HCT116 (cell line): Measurements from ENCODE around the gene CYP3A5. TPM values are rescaled to one million over a fixed set of nuclear protein-coding genes. Genes with fewer than 3 reads are reported as not detected.

Experiments
- ATAC-seq: fragments of 200-7000 bp; cut with Tn5 transposase; 2 replicates; pipeline ENCODE4 v1.9.1; 2020; ENCODE audit warnings: mild to moderate bottlenecking, moderate library complexity
- BruUV-seq: library from RNA; stranded (reverse); fragments of 400-500 nt; replicated peaks from 2 replicates; lab custom pipeline; 2021; lab: Mats Ljungman, UMichigan
- CTCF ChIA-PET: fragments of 300-600 bp; sonication (Branson Sonifier 250); formaldehyde crosslinking; loops from one replicate; lab custom pipeline; 2021; ENCODE audit warnings: antibody characterized with exemption; lab: Charles Lee
- POLR2A ChIA-PET: fragments of 300-600, 350-600 bp; sonication (Branson Sonifier 250); formaldehyde crosslinking; loops from one replicate; lab custom pipeline; 2021; ENCODE audit warnings: antibody characterized with exemption; lab: Charles Lee
- RAD21 ChIA-PET, 2 experiments: fragments of 300-600 bp; sonication (Branson Sonifier 250); formaldehyde crosslinking; loops; one replicate each; lab custom pipeline; 2023; ENCODE audit warnings: low total read pairs in 2 of 2; ENCODE audit not compliant: uncharacterized antibody in 2 of 2, unreplicated experiment in 2 of 2, low non-redundant PET in 1 of 2; lab: Charles Lee
- DNase-seq: peaks from one replicate; pipeline ENCODE4 v3.0.0-alpha.2; 2010; ENCODE audit warnings: low read depth, low spot score
- H2AFZ ChIP-seq: fragments of 200-600 bp; shearing (Covaris generic), sonication (generic); 2 replicates; pipeline ENCODE4 v1.6.1; 2017; ENCODE audit warnings: low read depth, mixed run types, mixed read lengths, antibody characterized with exemption, low read length; ENCODE audit not compliant: poor library complexity, severe bottlenecking
- H3K27ac ChIP-seq: 2 replicates; pipeline ENCODE4 v1.5.1; 2012; ENCODE audit warnings: low read depth, low read length
- H3K27me3 ChIP-seq: fragments of 200-600 bp; sonication (generic); 2 replicates; pipeline ENCODE4 v1.6.1; 2016; ENCODE audit warnings: mixed run types, low read length, mixed read lengths; ENCODE audit not compliant: insufficient read depth
- H3K36me3 ChIP-seq, 2 experiments: fragments of 200-500 bp in 1 of 2; fragments of 200-600 bp in 1 of 2; sonication (Bioruptor generic) in 1 of 2; sonication (generic) in 1 of 2; 2 replicates each; pipeline versions ENCODE4 v1.5.1 to v1.6.1; 2014 to 2016; ENCODE audit warnings: low read length in 2 of 2, inconsistent platforms in 1 of 2, mixed read lengths in 1 of 2, mixed run types in 1 of 2; ENCODE audit not compliant: insufficient read depth in 2 of 2, control insufficient read depth in 1 of 2
- H3K4me1 ChIP-seq, 2 experiments: fragments of 200-600 bp in 1 of 2; sonication (generic) in 1 of 2; 2 replicates each; pipeline versions ENCODE4 v1.5.1 to v1.6.1; 2012 to 2017; ENCODE audit warnings: low read length in 2 of 2, inconsistent platforms in 1 of 2, mild to moderate bottlenecking in 1 of 2, mixed read lengths in 1 of 2, mixed run types in 1 of 2, moderate library complexity in 1 of 2; ENCODE audit not compliant: insufficient read depth in 2 of 2, control insufficient read depth in 1 of 2
- H3K4me2 ChIP-seq: fragments of 200-600 bp; sonication (generic); 2 replicates; pipeline ENCODE4 v1.6.1; 2017; ENCODE audit warnings: mixed run types, low read length, mixed read lengths
- H3K4me3 ChIP-seq, 2 experiments: fragments of 200-600 bp in 1 of 2; sonication (generic) in 1 of 2; replicated peaks in 1 of 2; 2 replicates each; pipeline ENCODE4 v1.5.1; 2011 to 2016; ENCODE audit warnings: low read length in 2 of 2, control low read depth in 1 of 2, low read depth in 1 of 2, mild to moderate bottlenecking in 1 of 2, mixed read lengths in 1 of 2, mixed run types in 1 of 2
- H3K79me2 ChIP-seq: fragments of 200-600 bp; sonication (generic); 2 replicates; pipeline ENCODE4 v1.6.1; 2017; ENCODE audit warnings: mild to moderate bottlenecking, mixed run types, low read length, moderate library complexity, mixed read lengths; ENCODE audit not compliant: insufficient read depth
- H3K9ac ChIP-seq: fragments of 200-600 bp; sonication (generic); 2 replicates; pipeline ENCODE4 v1.6.1; 2016; ENCODE audit warnings: low read length, mixed read lengths
- H3K9me2 ChIP-seq: fragments of 200-600 bp; sonication (generic), shearing (Covaris generic); 2 replicates; pipeline ENCODE4 v1.6.1; 2017; ENCODE audit warnings: mixed run types, mild to moderate bottlenecking, moderate library complexity; ENCODE audit not compliant: insufficient read depth
- H3K9me3 ChIP-seq, 2 experiments: fragments of 200-500 bp in 1 of 2; fragments of 200-600 bp in 1 of 2; sonication (Bioruptor generic) in 1 of 2; sonication (generic) in 1 of 2; 2 replicates each; pipeline ENCODE4 v1.6.1; 2014 to 2017; ENCODE audit warnings: low read length in 2 of 2, mixed read lengths in 2 of 2, inconsistent platforms in 1 of 2, low read depth in 1 of 2, mild to moderate bottlenecking in 1 of 2, mixed run types in 1 of 2, moderate library complexity in 1 of 2; ENCODE audit not compliant: control insufficient read depth in 1 of 2, insufficient read depth in 1 of 2
- H4K20me1 ChIP-seq: fragments of 200-600 bp; sonication (generic), shearing (Covaris generic); 2 replicates; pipeline ENCODE4 v1.6.1; 2017; ENCODE audit warnings: mixed run types, mild to moderate bottlenecking, moderate library complexity; ENCODE audit not compliant: insufficient read depth
- ELF1 ChIP-seq: IDR thresholded peaks from 2 replicates; pipeline ENCODE4 v1.6.1; 2012; ENCODE audit warnings: low read depth, borderline replicate concordance
- EZH2 ChIP-seq: fragments of 200-600 bp; sonication (generic); IDR thresholded peaks from 2 replicates; pipeline ENCODE4 v1.6.1; 2017; ENCODE audit warnings: antibody characterized with exemption, mixed run types
- JUND ChIP-seq: IDR thresholded peaks from 2 replicates; pipeline ENCODE4 v1.6.1; 2012
- MAX ChIP-seq: IDR thresholded peaks from 2 replicates; pipeline ENCODE4 v1.6.1; 2012
- POLR2AphosphoS5 ChIP-seq: IDR thresholded peaks from 2 replicates; pipeline ENCODE4 v1.6.1; 2011; ENCODE audit warnings: mild to moderate bottlenecking, low read depth, low read length, moderate library complexity
- SIN3A ChIP-seq: IDR thresholded peaks from 2 replicates; pipeline ENCODE4 v1.6.1; 2012; ENCODE audit warnings: low read depth
- SP1 ChIP-seq: IDR thresholded peaks from 2 replicates; pipeline ENCODE4 v1.6.1; 2012; ENCODE audit warnings: low read depth
- TCF7L2 ChIP-seq: IDR thresholded peaks from 2 replicates; pipeline ENCODE4 v1.7.0; 2011; ENCODE audit warnings: borderline replicate concordance, inconsistent platforms; ENCODE audit not compliant: insufficient read depth, insufficient read length; ENCODE audit errors: extremely low read depth
- ZFX ChIP-seq: fragments of 450-650 bp; IDR thresholded peaks from 2 replicates; pipeline ENCODE4 v1.6.1; 2017
- ZNF274 ChIP-seq: fragments of 200-500 bp; sonication (Bioruptor generic); IDR thresholded peaks from 2 replicates; pipeline ENCODE4 v1.6.1; 2014; ENCODE audit warnings: mild to moderate bottlenecking, low read depth, low read length, inconsistent platforms
- intact Hi-C: fragments of 100-400 bp; cut with micrococcal nuclease; formaldehyde crosslinking; loops from 2 replicates; pipeline ENCODE4 v1.10.0; 2022
- total RNA-seq: library from RNA; stranded (reverse); gene quantifications from one replicate; pipeline ENCODE4 v1.2.1, GENCODE V29; 2021; ENCODE audit not compliant: unreplicated experiment
- TF ChIP-seq, protein P1 (sequence below), 3 experiments: fragments of 200-600 bp in 1 of 3; sonication (generic) in 1 of 3; IDR thresholded peaks in 2 of 3; conservative IDR thresholded peaks in 1 of 3; 2 replicates each; pipeline ENCODE4 v1.5.1; 2012 to 2017; ENCODE audit warnings: low read depth in 2 of 3, low read length in 2 of 3, antibody characterized with exemption in 1 of 3, borderline replicate concordance in 1 of 3, control low read depth in 1 of 3, mild to moderate bottlenecking in 1 of 3, mixed read lengths in 1 of 3, mixed run types in 1 of 3, moderate library complexity in 1 of 3; ENCODE audit not compliant: insufficient read depth in 1 of 3
- TF ChIP-seq, protein P2 (sequence below): IDR thresholded peaks from 2 replicates; pipeline ENCODE4 v1.6.1; 2012; ENCODE audit warnings: low read depth
- TF ChIP-seq, protein P3 (sequence below): IDR thresholded peaks from 2 replicates; pipeline ENCODE4 v1.6.1; 2012
- TF ChIP-seq, protein P4 (sequence below): IDR thresholded peaks from 2 replicates; pipeline ENCODE4 v1.6.1; 2011; ENCODE audit warnings: mild to moderate bottlenecking, low read length, moderate library complexity; ENCODE audit not compliant: insufficient replicate concordance; ENCODE audit errors: extremely low read depth

The CYP3A5 gene
- total RNA-seq, 1 experiment from 2014 or later = 1.5 TPM

GRCh38 chr7:99707096-99707495 is 27.3 kb upstream of the CYP3A5 start:
- Histone ChIP-seq H3K9ac (no peak overlapping the region), H3K36me3 (no peaks in the 10 kb centered on the region), H3K4me1 (peaks cover 0 to 5% of the 10 kb centered on the region in 2 experiments; a peak in 1 of 4 replicates), H3K4me3 (no peak overlapping the region), H3K9me3 (no peaks in the 10 kb centered on the region), H3K9me2 (no peaks in the 10 kb centered on the region), H3K27ac (no peak overlapping the region), H3K27me3 (no peaks in the 10 kb centered on the region), H2AFZ (no peak overlapping the region), H3K79me2 (no peaks in the 10 kb centered on the region), H3K4me2 (no peak overlapping the region), H4K20me1 (no peaks in the 10 kb centered on the region)
- DNase-seq = no peak
- no peak for ATAC-seq
- CTCF ChIA-PET = no interaction called here
- intact Hi-C loops = no loop called here
- no TSS peak for BruUV-seq
- RAD21 ChIA-PET = no interaction called here
- TF ChIP-seq, protein P1, sequence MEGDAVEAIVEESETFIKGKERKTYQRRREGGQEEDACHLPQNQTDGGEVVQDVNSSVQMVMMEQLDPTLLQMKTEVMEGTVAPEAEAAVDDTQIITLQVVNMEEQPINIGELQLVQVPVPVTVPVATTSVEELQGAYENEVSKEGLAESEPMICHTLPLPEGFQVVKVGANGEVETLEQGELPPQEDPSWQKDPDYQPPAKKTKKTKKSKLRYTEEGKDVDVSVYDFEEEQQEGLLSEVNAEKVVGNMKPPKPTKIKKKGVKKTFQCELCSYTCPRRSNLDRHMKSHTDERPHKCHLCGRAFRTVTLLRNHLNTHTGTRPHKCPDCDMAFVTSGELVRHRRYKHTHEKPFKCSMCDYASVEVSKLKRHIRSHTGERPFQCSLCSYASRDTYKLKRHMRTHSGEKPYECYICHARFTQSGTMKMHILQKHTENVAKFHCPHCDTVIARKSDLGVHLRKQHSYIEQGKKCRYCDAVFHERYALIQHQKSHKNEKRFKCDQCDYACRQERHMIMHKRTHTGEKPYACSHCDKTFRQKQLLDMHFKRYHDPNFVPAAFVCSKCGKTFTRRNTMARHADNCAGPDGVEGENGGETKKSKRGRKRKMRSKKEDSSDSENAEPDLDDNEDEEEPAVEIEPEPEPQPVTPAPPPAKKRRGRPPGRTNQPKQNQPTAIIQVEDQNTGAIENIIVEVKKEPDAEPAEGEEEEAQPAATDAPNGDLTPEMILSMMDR (IDR thresholded peaks at IDR 0.05 in 2 of 3, conservative IDR thresholded peaks at IDR 0.05 in 1 of 3; ENCODE audit: borderline replicate concordance in 1 of 3, insufficient read depth in 1 of 3, low read depth in 2 of 3, low read length in 2 of 3) = no peak
- no peak for TF ChIP-seq ZFX
- no peak for TF ChIP-seq SP1
- no peak for TF ChIP-seq ZNF274
- TF ChIP-seq, protein P2, sequence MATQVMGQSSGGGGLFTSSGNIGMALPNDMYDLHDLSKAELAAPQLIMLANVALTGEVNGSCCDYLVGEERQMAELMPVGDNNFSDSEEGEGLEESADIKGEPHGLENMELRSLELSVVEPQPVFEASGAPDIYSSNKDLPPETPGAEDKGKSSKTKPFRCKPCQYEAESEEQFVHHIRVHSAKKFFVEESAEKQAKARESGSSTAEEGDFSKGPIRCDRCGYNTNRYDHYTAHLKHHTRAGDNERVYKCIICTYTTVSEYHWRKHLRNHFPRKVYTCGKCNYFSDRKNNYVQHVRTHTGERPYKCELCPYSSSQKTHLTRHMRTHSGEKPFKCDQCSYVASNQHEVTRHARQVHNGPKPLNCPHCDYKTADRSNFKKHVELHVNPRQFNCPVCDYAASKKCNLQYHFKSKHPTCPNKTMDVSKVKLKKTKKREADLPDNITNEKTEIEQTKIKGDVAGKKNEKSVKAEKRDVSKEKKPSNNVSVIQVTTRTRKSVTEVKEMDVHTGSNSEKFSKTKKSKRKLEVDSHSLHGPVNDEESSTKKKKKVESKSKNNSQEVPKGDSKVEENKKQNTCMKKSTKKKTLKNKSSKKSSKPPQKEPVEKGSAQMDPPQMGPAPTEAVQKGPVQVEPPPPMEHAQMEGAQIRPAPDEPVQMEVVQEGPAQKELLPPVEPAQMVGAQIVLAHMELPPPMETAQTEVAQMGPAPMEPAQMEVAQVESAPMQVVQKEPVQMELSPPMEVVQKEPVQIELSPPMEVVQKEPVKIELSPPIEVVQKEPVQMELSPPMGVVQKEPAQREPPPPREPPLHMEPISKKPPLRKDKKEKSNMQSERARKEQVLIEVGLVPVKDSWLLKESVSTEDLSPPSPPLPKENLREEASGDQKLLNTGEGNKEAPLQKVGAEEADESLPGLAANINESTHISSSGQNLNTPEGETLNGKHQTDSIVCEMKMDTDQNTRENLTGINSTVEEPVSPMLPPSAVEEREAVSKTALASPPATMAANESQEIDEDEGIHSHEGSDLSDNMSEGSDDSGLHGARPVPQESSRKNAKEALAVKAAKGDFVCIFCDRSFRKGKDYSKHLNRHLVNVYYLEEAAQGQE = no peak
- TF ChIP-seq MAX = no peak
- TF ChIP-seq, protein P3, sequence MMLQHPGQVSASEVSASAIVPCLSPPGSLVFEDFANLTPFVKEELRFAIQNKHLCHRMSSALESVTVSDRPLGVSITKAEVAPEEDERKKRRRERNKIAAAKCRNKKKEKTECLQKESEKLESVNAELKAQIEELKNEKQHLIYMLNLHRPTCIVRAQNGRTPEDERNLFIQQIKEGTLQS = no peak
- TF ChIP-seq TCF7L2 = no peak
- TF ChIP-seq, protein P4, sequence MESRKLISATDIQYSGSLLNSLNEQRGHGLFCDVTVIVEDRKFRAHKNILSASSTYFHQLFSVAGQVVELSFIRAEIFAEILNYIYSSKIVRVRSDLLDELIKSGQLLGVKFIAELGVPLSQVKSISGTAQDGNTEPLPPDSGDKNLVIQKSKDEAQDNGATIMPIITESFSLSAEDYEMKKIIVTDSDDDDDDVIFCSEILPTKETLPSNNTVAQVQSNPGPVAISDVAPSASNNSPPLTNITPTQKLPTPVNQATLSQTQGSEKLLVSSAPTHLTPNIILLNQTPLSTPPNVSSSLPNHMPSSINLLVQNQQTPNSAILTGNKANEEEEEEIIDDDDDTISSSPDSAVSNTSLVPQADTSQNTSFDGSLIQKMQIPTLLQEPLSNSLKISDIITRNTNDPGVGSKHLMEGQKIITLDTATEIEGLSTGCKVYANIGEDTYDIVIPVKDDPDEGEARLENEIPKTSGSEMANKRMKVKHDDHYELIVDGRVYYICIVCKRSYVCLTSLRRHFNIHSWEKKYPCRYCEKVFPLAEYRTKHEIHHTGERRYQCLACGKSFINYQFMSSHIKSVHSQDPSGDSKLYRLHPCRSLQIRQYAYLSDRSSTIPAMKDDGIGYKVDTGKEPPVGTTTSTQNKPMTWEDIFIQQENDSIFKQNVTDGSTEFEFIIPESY = no peak
- no peak for TF ChIP-seq JUND
- no peak for TF ChIP-seq SIN3A
- no peak for TF ChIP-seq EZH2
- TF ChIP-seq POLR2AphosphoS5 = no peak
- TF ChIP-seq ELF1 = no peak
- POLR2A ChIA-PET = no interaction called here
